ENCODE measurements around the gene TTLL11.
A peak's percentile ranks its signal among the peaks of the same experiment; 100 is the strongest.

Gene TTLL11

GRCh38 chr9:121939643-121940042, 153.5 kb downstream of the TTLL11 start:
- H3K4me1 ChIP-seq (ENCODE audit: control insufficient read depth in 2 of 2, insufficient read depth in 1 of 2, low read depth in 1 of 2, low read length in 2 of 2), result no peaks in the 10 kb centered on the region
- no peak overlapping the region for H3K4me2 ChIP-seq (ENCODE audit: insufficient read depth, low read length, poor library complexity, severe bottlenecking)
- no peak overlapping the region for H4K8ac ChIP-seq (ENCODE audit: low read depth, low read length)
- H2BK120ac ChIP-seq (ENCODE audit: low read depth, low read length), result no peak overlapping the region
- H3K14ac ChIP-seq (ENCODE audit: low read length), result no peak overlapping the region
- no peak overlapping the region for H2AFZ ChIP-seq (ENCODE audit: low read length)
- no peak overlapping the region for H4K91ac ChIP-seq (ENCODE audit: low read depth, low read length, poor library complexity)
- H3K23ac ChIP-seq (ENCODE audit: low read depth, low read length, poor library complexity), result no peak overlapping the region
- H3K36me3 ChIP-seq (replicated peaks in 1 of 2; ENCODE audit: control insufficient read depth in 2 of 2, insufficient read depth in 2 of 2, low read length in 2 of 2), result no peaks in the 10 kb centered on the region
- no peak overlapping the region for H2BK5ac ChIP-seq (ENCODE audit: low read length)
- no peak overlapping the region for H2AK5ac ChIP-seq (ENCODE audit: low read depth, low read length)
- no peak overlapping the region for H3K4ac ChIP-seq (ENCODE audit: low read length)
- H3K4me3 ChIP-seq (ENCODE audit: low read length in 2 of 2), result peak overlapping the region in 1 of 2 donors; percentile 66
- no peaks in the 10 kb centered on the region for H3K9me3 ChIP-seq (replicated peaks in 1 of 2; ENCODE audit: control insufficient read depth in 2 of 2, insufficient read depth in 1 of 2, low read depth in 1 of 2, low read length in 2 of 2)
- H3K9ac ChIP-seq (ENCODE audit: low read depth, low read length, poor library complexity), result no peak overlapping the region
- no peak overlapping the region for H3K18ac ChIP-seq (ENCODE audit: low read length)
- WGBS, 2 donors (ENCODE audit: extremely low coverage in 2 of 2, insufficient read length in 2 of 2, insufficient replicate concordance in 1 of 2), result no CpG with 5 or more reads among the region's 10 CpGs
- no peak overlapping the region for H3K27ac ChIP-seq (replicated peaks; ENCODE audit: low read length)
- H3K79me1 ChIP-seq (ENCODE audit: low read depth, low read length), result no peaks in the 10 kb centered on the region
- H2BK15ac ChIP-seq (ENCODE audit: low read length), result no peak overlapping the region
- DNase-seq (ENCODE audit: low spot score), result no peak
- peaks cover 0 to 21% (median 0%) of the 10 kb centered on the region in 3 experiments for H3K27me3 ChIP-seq (ENCODE audit: control insufficient read depth in 3 of 3, insufficient read depth in 3 of 3, low read depth in 1 of 3, low read length in 3 of 3)
- no peak overlapping the region for H2BK12ac ChIP-seq (ENCODE audit: low read length)

- Histone ChIP-seq H3K18ac (ENCODE audit: low read length) (no peak overlapping the region), H4K91ac (ENCODE audit: low read depth, low read length, poor library complexity) (no peak overlapping the region), H2AK5ac (ENCODE audit: low read depth, low read length) (no peak overlapping the region), H4K8ac (ENCODE audit: low read depth, low read length) (no peak overlapping the region), H2BK12ac (ENCODE audit: low read length) (no peak overlapping the region), H3K27me3 (ENCODE audit: control insufficient read depth in 3 of 3, insufficient read depth in 3 of 3, low read depth in 1 of 3, low read length in 3 of 3) (peaks cover 0 to 21% (median 0%) of the 10 kb centered on the region in 3 experiments), H3K9me3 (replicated peaks in 1 of 2; ENCODE audit: control insufficient read depth in 2 of 2, insufficient read depth in 1 of 2, low read depth in 1 of 2, low read length in 2 of 2) (no peaks in the 10 kb centered on the region), H3K9ac (ENCODE audit: low read depth, low read length, poor library complexity) (no peak overlapping the region), H3K23ac (ENCODE audit: low read depth, low read length, poor library complexity) (no peak overlapping the region), H3K4me2 (ENCODE audit: insufficient read depth, low read length, poor library complexity, severe bottlenecking) (no peak overlapping the region), H3K14ac (ENCODE audit: low read length) (no peak overlapping the region), H3K4ac (ENCODE audit: low read length) (no peak overlapping the region), H2BK120ac (ENCODE audit: low read depth, low read length) (no peak overlapping the region), H2BK5ac (ENCODE audit: low read length) (no peak overlapping the region), H3K27ac (replicated peaks; ENCODE audit: low read length) (no peak overlapping the region), H2AFZ (ENCODE audit: low read length) (no peak overlapping the region), H3K4me1 (ENCODE audit: control insufficient read depth in 2 of 2, insufficient read depth in 1 of 2, low read depth in 1 of 2, low read length in 2 of 2) (no peaks in the 10 kb centered on the region), H3K79me1 (ENCODE audit: low read depth, low read length) (no peaks in the 10 kb centered on the region), H2BK15ac (ENCODE audit: low read length) (no peak overlapping the region), H3K36me3 (replicated peaks in 1 of 2; ENCODE audit: control insufficient read depth in 2 of 2, insufficient read depth in 2 of 2, low read length in 2 of 2) (no peaks in the 10 kb centered on the region), H3K4me3 (ENCODE audit: low read length in 2 of 2) (no peak overlapping the region)
- WGBS, 2 donors (ENCODE audit: extremely low coverage in 2 of 2, insufficient read length in 2 of 2, insufficient replicate concordance in 1 of 2), result no CpG with 5 or more reads among the region's 3 CpGs
- DNase-seq (ENCODE audit: low spot score), result no peak
Observed at GRCh38 chr9:121938621-121939020, 154.5 kb downstream of the TTLL11 start.

- Histone ChIP-seq H3K79me1 (ENCODE audit: low read depth, low read length) (no peaks in the 10 kb centered on the region), H3K4me3 (ENCODE audit: low read length in 2 of 2) (no peak overlapping the region), H3K9ac (ENCODE audit: low read depth, low read length, poor library complexity) (no peak overlapping the region), H3K4me2 (ENCODE audit: insufficient read depth, low read length, poor library complexity, severe bottlenecking) (no peak overlapping the region), H3K27me3 (ENCODE audit: control insufficient read depth in 3 of 3, insufficient read depth in 3 of 3, low read depth in 1 of 3, low read length in 3 of 3) (peaks cover 0 to 21% (median 0%) of the 10 kb centered on the region in 3 experiments), H2BK15ac (ENCODE audit: low read length) (no peak overlapping the region), H3K36me3 (replicated peaks in 1 of 2; ENCODE audit: control insufficient read depth in 2 of 2, insufficient read depth in 2 of 2, low read length in 2 of 2) (no peaks in the 10 kb centered on the region), H3K18ac (ENCODE audit: low read length) (no peak overlapping the region), H2BK5ac (ENCODE audit: low read length) (no peak overlapping the region), H2BK120ac (ENCODE audit: low read depth, low read length) (no peak overlapping the region), H3K4me1 (ENCODE audit: control insufficient read depth in 2 of 2, insufficient read depth in 1 of 2, low read depth in 1 of 2, low read length in 2 of 2) (no peaks in the 10 kb centered on the region), H2AK5ac (ENCODE audit: low read depth, low read length) (no peak overlapping the region), H4K8ac (ENCODE audit: low read depth, low read length) (no peak overlapping the region), H4K91ac (ENCODE audit: low read depth, low read length, poor library complexity) (no peak overlapping the region), H3K23ac (ENCODE audit: low read depth, low read length, poor library complexity) (no peak overlapping the region), H2BK12ac (ENCODE audit: low read length) (no peak overlapping the region), H3K14ac (ENCODE audit: low read length) (no peak overlapping the region), H3K9me3 (replicated peaks in 1 of 2; ENCODE audit: control insufficient read depth in 2 of 2, insufficient read depth in 1 of 2, low read depth in 1 of 2, low read length in 2 of 2) (no peaks in the 10 kb centered on the region), H2AFZ (ENCODE audit: low read length) (no peak overlapping the region), H3K27ac (replicated peaks; ENCODE audit: low read length) (no peak overlapping the region), H3K4ac (ENCODE audit: low read length) (no peak overlapping the region)
- DNase-seq (ENCODE audit: low spot score), result no peak
- WGBS, 2 donors (ENCODE audit: extremely low coverage in 2 of 2, insufficient read length in 2 of 2, insufficient replicate concordance in 1 of 2), result no CpG with 5 or more reads among the region's 2 CpGs
Observed at GRCh38 chr9:121937240-121937639, 155.9 kb downstream of the TTLL11 start.

- Histone ChIP-seq H4K91ac (ENCODE audit: low read depth, low read length, poor library complexity) (no peak overlapping the region), H3K27ac (replicated peaks; ENCODE audit: low read length) (no peak overlapping the region), H3K4me3 (ENCODE audit: low read length in 2 of 2) (no peak overlapping the region), H3K4me2 (ENCODE audit: insufficient read depth, low read length, poor library complexity, severe bottlenecking) (no peak overlapping the region), H3K27me3 (ENCODE audit: control insufficient read depth in 3 of 3, insufficient read depth in 3 of 3, low read depth in 1 of 3, low read length in 3 of 3) (peaks cover 0 to 6% (median 0%) of the 10 kb centered on the region in 3 experiments), H3K36me3 (replicated peaks in 1 of 2; ENCODE audit: control insufficient read depth in 2 of 2, insufficient read depth in 2 of 2, low read length in 2 of 2) (no peaks in the 10 kb centered on the region), H2AFZ (ENCODE audit: low read length) (no peak overlapping the region), H3K4me1 (ENCODE audit: control insufficient read depth in 2 of 2, insufficient read depth in 1 of 2, low read depth in 1 of 2, low read length in 2 of 2) (no peaks in the 10 kb centered on the region), H3K14ac (ENCODE audit: low read length) (no peak overlapping the region), H2AK5ac (ENCODE audit: low read depth, low read length) (no peak overlapping the region), H3K18ac (ENCODE audit: low read length) (no peak overlapping the region), H2BK120ac (ENCODE audit: low read depth, low read length) (no peak overlapping the region), H3K4ac (ENCODE audit: low read length) (no peak overlapping the region), H3K23ac (ENCODE audit: low read depth, low read length, poor library complexity) (no peak overlapping the region), H3K9ac (ENCODE audit: low read depth, low read length, poor library complexity) (no peak overlapping the region), H2BK5ac (ENCODE audit: low read length) (no peak overlapping the region), H2BK15ac (ENCODE audit: low read length) (no peak overlapping the region), H3K9me3 (replicated peaks in 1 of 2; ENCODE audit: control insufficient read depth in 2 of 2, insufficient read depth in 1 of 2, low read depth in 1 of 2, low read length in 2 of 2) (no peaks in the 10 kb centered on the region), H2BK12ac (ENCODE audit: low read length) (no peak overlapping the region), H4K8ac (ENCODE audit: low read depth, low read length) (no peak overlapping the region), H3K79me1 (ENCODE audit: low read depth, low read length) (no peaks in the 10 kb centered on the region)
- WGBS, 2 donors (ENCODE audit: extremely low coverage in 2 of 2, insufficient read length in 2 of 2, insufficient replicate concordance in 1 of 2), result no CpG with 5 or more reads among the region's 9 CpGs
- no peak for DNase-seq (ENCODE audit: low spot score)
Observed at GRCh38 chr9:121935739-121936138, 157.4 kb downstream of the TTLL11 start.
